Heart left ventricle (tissue), 13 donors: Measurements from ENCODE around the gene QSOX2.

Experiments
- POLR2A ChIP-seq, 2 donors: fragments of 450-650 bp; IDR thresholded peaks; one replicate each; pipeline ENCODE4 v1.6.1; 2017; ENCODE audit warnings: antibody characterized with exemption in 2 of 2, mild to moderate bottlenecking in 2 of 2, moderate library complexity in 2 of 2
- TF ChIP-seq, protein P1 (sequence below), 12 donors: fragments of 200-600 bp; sonication (generic) in 4 of 12; IDR thresholded peaks; one replicate each; pipeline versions ENCODE4 v1.5.0 to v1.8.0; 2018 to 2022; ENCODE audit warnings: antibody characterized with exemption in 12 of 12, mild to moderate bottlenecking in 5 of 12
- donor health status: ischemic (EF 13 %, LVEDD 7.1; RV severe dilation, severe dysfunction).
- donor health status: DM: no; HTN: yes; CAD: no.
- donor health status: DM: no; HTN: no; CAD: no.
- donor health status: ischemic (EF 25% LVEDD 6.9; RV normal size, moderate dysfunction).
- donor health status: ischemic (EF 25% LVEDD 5.7; RV mildly dilated, moderate dysfunction).
- donor health status: ischemic (EF 35%, LVEDD 5.7; RV mildly dilated, moderate dysfunction).
- donor health status: nonischemic (EF 11% LVEDD 7.7; RV severe dilation, severe dysfunction).
- donor health status: DM: yes; HTN: yes; CAD: no.
- donor health status: PGD.
- donor health status: ischemic (EF 29% LVEDD 5.4; RV normal size, mild dysfunction).
- donor health status: nonischemic (EF 23%, LVEDD 6.1; RV moderate dilation, normal function).

DNA sequence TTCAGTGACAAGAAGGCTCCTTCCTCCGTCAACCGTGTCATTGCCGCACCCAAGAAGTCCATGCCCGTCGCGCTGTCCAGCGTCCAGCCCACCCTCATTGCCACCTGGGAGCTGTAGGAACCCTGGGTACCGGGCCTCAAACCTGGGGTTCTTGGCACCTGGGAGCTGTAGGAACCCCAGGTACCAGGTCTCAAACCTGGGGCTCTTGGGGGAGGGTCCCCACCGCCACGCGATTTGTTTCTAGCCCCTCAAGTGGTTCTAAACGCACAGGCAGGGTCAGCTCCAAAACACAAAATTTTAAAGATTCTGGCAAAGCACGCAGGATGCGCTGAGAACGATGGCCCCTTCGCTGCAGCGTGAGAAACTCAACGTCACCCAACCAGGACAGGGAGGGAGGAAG, 58.4 kb downstream of the QSOX2 start:
- TF ChIP-seq, protein P1, sequence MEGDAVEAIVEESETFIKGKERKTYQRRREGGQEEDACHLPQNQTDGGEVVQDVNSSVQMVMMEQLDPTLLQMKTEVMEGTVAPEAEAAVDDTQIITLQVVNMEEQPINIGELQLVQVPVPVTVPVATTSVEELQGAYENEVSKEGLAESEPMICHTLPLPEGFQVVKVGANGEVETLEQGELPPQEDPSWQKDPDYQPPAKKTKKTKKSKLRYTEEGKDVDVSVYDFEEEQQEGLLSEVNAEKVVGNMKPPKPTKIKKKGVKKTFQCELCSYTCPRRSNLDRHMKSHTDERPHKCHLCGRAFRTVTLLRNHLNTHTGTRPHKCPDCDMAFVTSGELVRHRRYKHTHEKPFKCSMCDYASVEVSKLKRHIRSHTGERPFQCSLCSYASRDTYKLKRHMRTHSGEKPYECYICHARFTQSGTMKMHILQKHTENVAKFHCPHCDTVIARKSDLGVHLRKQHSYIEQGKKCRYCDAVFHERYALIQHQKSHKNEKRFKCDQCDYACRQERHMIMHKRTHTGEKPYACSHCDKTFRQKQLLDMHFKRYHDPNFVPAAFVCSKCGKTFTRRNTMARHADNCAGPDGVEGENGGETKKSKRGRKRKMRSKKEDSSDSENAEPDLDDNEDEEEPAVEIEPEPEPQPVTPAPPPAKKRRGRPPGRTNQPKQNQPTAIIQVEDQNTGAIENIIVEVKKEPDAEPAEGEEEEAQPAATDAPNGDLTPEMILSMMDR (IDR thresholded peaks at IDR 0.05) = no peak
- TF ChIP-seq POLR2A (IDR thresholded peaks at IDR 0.05) = no peak
